ENCODE results near the gene LGI4.

LGI4 gene

GRCh38 chr19:35084509-35084762, 50.4 kb downstream of the LGI4 start:
- no peak for DNase-seq

- no peak for DNase-seq
These were observed 51.0 kb downstream of the LGI4 start for GRCh38 chr19:35083691-35084508.

- DNase-seq, result no peak
These were observed 53.7 kb downstream of the LGI4 start for GRCh38 chr19:35081201-35081600.

- DNase-seq, result no peak
These were observed 54.2 kb downstream of the LGI4 start for GRCh38 chr19:35080613-35081170.

- DNase-seq, result no peak
These were observed 55.0 kb downstream of the LGI4 start for GRCh38 chr19:35079826-35080225.

- DNase-seq, result no peak
These were observed 57.2 kb downstream of the LGI4 start for GRCh38 chr19:35077411-35078223.

GRCh38 chr19:35076657-35077056, 58.2 kb downstream of the LGI4 start:
- no peak for DNase-seq

- no peak for DNase-seq
These were observed 58.9 kb downstream of the LGI4 start for GRCh38 chr19:35076026-35076370.

- no peak for DNase-seq
These were observed 59.4 kb downstream of the LGI4 start for GRCh38 chr19:35075202-35076025.

Measured in activated gamma-delta T cell (primary cell).